Measurements from ENCODE around the gene SIX1.
A peak's percentile ranks its signal among the peaks of the same experiment; 100 is the strongest.

Gene SIX1

GRCh38 chr14:60641742-60642269 lies 7.5 kb downstream of the SIX1 start:
- H4K5ac ChIP-seq (ENCODE audit: low read length), result no peak overlapping the region
- H4K8ac ChIP-seq (ENCODE audit: low read depth, low read length), result no peak overlapping the region
- H2BK15ac ChIP-seq (replicated peaks; ENCODE audit: low read depth), result no peak overlapping the region
- H2AK5ac ChIP-seq (ENCODE audit: low read length), result no peak overlapping the region
- no peak for DNase-seq
- H3K56ac ChIP-seq (ENCODE audit: low read length), result peak overlapping the region; percentile 39
- H3K36me3 ChIP-seq (ENCODE audit: control insufficient read depth, insufficient read depth, low read length), result no peaks in the 10 kb centered on the region
- peaks cover 4% of the 10 kb centered on the region for H3K4me1 ChIP-seq (ENCODE audit: control insufficient read depth, low read depth, low read length)
- no peak overlapping the region for H2BK120ac ChIP-seq (ENCODE audit: low read depth, low read length)
- H3K27me3 ChIP-seq (ENCODE audit: insufficient read depth, low read length, poor library complexity), result peaks cover 46% of the 10 kb centered on the region
- H3K4me2 ChIP-seq (ENCODE audit: low read length), result peak overlapping the region; percentile 5
- H3K18ac ChIP-seq (ENCODE audit: low read length), result no peak overlapping the region
- no peak overlapping the region for H3K4me3 ChIP-seq (ENCODE audit: low read length)
- H3K27ac ChIP-seq (ENCODE audit: low read depth, low read length), result no peak overlapping the region
- H2BK5ac ChIP-seq (ENCODE audit: low read length), result no peak overlapping the region
- H3K79me2 ChIP-seq (ENCODE audit: control insufficient read depth, insufficient read depth, low read length), result no peaks in the 10 kb centered on the region
- no peak overlapping the region for H3K9ac ChIP-seq (ENCODE audit: low read length)
- peak overlapping the region; percentile 11 for H3K23ac ChIP-seq (ENCODE audit: low read length)
- H3K4ac ChIP-seq (ENCODE audit: low read depth, low read length), result no peak overlapping the region
- no peaks in the 10 kb centered on the region for H3K79me1 ChIP-seq (ENCODE audit: low read length)
- WGBS (ENCODE audit: extremely low coverage, insufficient coverage, low lambda C conversion rate), result no CpG with 5 or more reads among the region's 25 CpGs

- Histone ChIP-seq H3K4me3 (ENCODE audit: low read length) (no peak overlapping the region), H3K4me2 (ENCODE audit: low read length) (no peak overlapping the region), H3K79me1 (ENCODE audit: low read length) (no peaks in the 10 kb centered on the region), H4K8ac (ENCODE audit: low read depth, low read length) (no peak overlapping the region), H2BK15ac (replicated peaks; ENCODE audit: low read depth) (no peak overlapping the region), H3K56ac (ENCODE audit: low read length) (no peak overlapping the region), H2BK120ac (ENCODE audit: low read depth, low read length) (no peak overlapping the region), H3K23ac (ENCODE audit: low read length) (peak overlapping the region; percentile 11), H2BK5ac (ENCODE audit: low read length) (no peak overlapping the region), H3K79me2 (ENCODE audit: control insufficient read depth, insufficient read depth, low read length) (no peaks in the 10 kb centered on the region), H3K4ac (ENCODE audit: low read depth, low read length) (no peak overlapping the region), H3K4me1 (ENCODE audit: control insufficient read depth, low read depth, low read length) (peaks cover under 1% of the 10 kb centered on the region), H3K9ac (ENCODE audit: low read length) (no peak overlapping the region), H4K5ac (ENCODE audit: low read length) (no peak overlapping the region), H3K18ac (ENCODE audit: low read length) (no peak overlapping the region), H2AK5ac (ENCODE audit: low read length) (no peak overlapping the region), H3K27ac (ENCODE audit: low read depth, low read length) (no peak overlapping the region), H3K36me3 (ENCODE audit: control insufficient read depth, insufficient read depth, low read length) (no peaks in the 10 kb centered on the region), H3K27me3 (ENCODE audit: insufficient read depth, low read length, poor library complexity) (peaks cover 48% of the 10 kb centered on the region)
- no peak for DNase-seq
- WGBS (ENCODE audit: extremely low coverage, insufficient coverage, low lambda C conversion rate), result no CpG with 5 or more reads among the region's 24 CpGs
Observed at GRCh38 chr14:60640859-60641741, 8.2 kb downstream of the SIX1 start.

DNA sequence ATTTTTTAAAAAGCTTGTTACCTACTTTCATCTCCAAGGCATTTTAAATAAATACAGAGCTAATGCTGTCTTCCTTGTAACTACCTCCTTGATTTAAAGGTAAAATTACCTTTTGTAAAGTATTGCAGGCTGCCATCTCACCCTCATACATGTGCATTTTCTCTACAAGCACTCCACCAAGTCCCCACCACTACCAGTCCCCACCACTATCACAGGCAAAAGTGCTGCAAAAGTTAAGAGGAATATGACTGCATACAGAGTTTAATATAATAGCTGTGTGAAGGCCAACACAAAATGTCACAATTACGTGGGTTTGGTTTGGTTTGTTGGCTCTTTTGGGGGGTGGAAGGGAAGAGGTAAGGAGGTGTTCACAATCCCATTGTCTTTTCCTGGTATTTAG lies 9.6 kb downstream of the SIX1 start:
- H3K18ac ChIP-seq (ENCODE audit: low read length), result no peak overlapping the region
- no CpG with 5 or more reads among the region's 1 CpG for whole genome bisulfite sequencing (ENCODE audit: extremely low coverage, insufficient coverage, low lambda C conversion rate)
- H4K8ac ChIP-seq (ENCODE audit: low read depth, low read length), result no peak overlapping the region
- no peak overlapping the region for H2BK15ac ChIP-seq (replicated peaks; ENCODE audit: low read depth)
- H3K4ac ChIP-seq (ENCODE audit: low read depth, low read length), result no peak overlapping the region
- no peak overlapping the region for H2BK5ac ChIP-seq (ENCODE audit: low read length)
- H3K4me1 ChIP-seq (ENCODE audit: control insufficient read depth, low read depth, low read length), result no peaks in the 10 kb centered on the region
- no peaks in the 10 kb centered on the region for H3K79me2 ChIP-seq (ENCODE audit: control insufficient read depth, insufficient read depth, low read length)
- no peak overlapping the region for H4K5ac ChIP-seq (ENCODE audit: low read length)
- no peaks in the 10 kb centered on the region for H3K36me3 ChIP-seq (ENCODE audit: control insufficient read depth, insufficient read depth, low read length)
- no peak overlapping the region for H2AK5ac ChIP-seq (ENCODE audit: low read length)
- H3K23ac ChIP-seq (ENCODE audit: low read length), result no peak overlapping the region
- DNase-seq, result no peak
- H2BK120ac ChIP-seq (ENCODE audit: low read depth, low read length), result no peak overlapping the region
- peaks cover 47% of the 10 kb centered on the region for H3K27me3 ChIP-seq (ENCODE audit: insufficient read depth, low read length, poor library complexity)
- no peaks in the 10 kb centered on the region for H3K79me1 ChIP-seq (ENCODE audit: low read length)
- H3K27ac ChIP-seq (ENCODE audit: low read depth, low read length), result no peak overlapping the region
- H3K4me2 ChIP-seq (ENCODE audit: low read length), result no peak overlapping the region
- H3K4me3 ChIP-seq (ENCODE audit: low read length), result no peak overlapping the region
- no peak overlapping the region for H3K56ac ChIP-seq (ENCODE audit: low read length)
- no peak overlapping the region for H3K9ac ChIP-seq (ENCODE audit: low read length)

DNA sequence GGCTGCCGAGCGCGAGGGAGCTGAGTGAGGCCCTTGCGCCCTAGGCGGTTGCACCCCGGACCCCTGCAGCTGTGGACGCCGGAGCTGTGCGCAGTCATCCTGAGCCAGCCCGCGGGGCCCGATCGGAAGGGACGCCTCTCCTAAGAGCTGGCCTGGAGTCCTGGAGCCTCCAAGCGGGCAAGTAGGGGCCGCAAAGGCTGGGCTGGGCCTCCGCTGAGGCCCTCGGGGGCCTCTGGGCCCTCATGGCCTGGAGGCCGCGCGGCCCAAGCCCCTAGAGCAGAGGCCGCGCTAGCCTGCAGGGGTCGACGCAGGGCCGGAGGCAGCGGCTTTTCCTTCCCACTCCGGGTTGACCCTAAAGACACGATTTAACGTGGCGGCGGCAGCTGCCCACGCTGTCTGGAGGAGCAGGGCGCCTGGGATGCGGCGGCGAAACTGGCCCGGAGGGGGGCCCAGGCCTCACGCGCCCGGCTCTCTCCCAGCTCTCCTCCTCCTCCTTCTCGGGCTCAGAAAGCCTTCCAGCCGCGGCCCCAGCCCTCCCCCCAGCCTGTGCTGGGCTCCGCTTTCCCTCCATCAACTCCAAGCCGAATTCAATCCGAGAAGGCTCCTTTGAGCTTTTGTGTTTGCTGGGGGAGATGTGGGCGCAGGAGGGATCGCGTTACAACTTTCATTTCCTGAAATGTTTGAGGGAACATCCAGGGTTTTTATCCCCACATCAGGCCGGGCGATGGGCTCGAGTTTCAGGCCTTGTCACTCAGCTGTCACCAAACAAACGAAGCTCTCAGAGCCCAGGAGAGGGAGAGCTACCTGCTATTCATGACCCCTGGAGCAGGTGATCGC lies 11.6 kb downstream of the SIX1 start:
- WGBS (ENCODE audit: extremely low coverage, insufficient coverage, low lambda C conversion rate), result no CpG with 5 or more reads among the region's 55 CpGs
- peak; percentile 65 for DNase-seq
- Histone ChIP-seq H4K5ac (ENCODE audit: low read length) (no peak overlapping the region), H2BK120ac (ENCODE audit: low read depth, low read length) (no peak overlapping the region), H3K4me2 (ENCODE audit: low read length) (peak overlapping the region; percentile 53), H2AK5ac (ENCODE audit: low read length) (no peak overlapping the region), H3K36me3 (ENCODE audit: control insufficient read depth, insufficient read depth, low read length) (no peaks in the 10 kb centered on the region), H3K27me3 (ENCODE audit: insufficient read depth, low read length, poor library complexity) (peaks cover 35% of the 10 kb centered on the region), H3K9ac (ENCODE audit: low read length) (peak overlapping the region; percentile 58), H3K23ac (ENCODE audit: low read length) (no peak overlapping the region), H2BK15ac (replicated peaks; ENCODE audit: low read depth) (no peak overlapping the region), H4K8ac (ENCODE audit: low read depth, low read length) (no peak overlapping the region), H3K56ac (ENCODE audit: low read length) (peak overlapping the region; percentile 78), H3K27ac (ENCODE audit: low read depth, low read length) (no peak overlapping the region), H3K4ac (ENCODE audit: low read depth, low read length) (no peak overlapping the region), H3K4me1 (ENCODE audit: control insufficient read depth, low read depth, low read length) (no peaks in the 10 kb centered on the region), H3K18ac (ENCODE audit: low read length) (no peak overlapping the region), H3K79me2 (ENCODE audit: control insufficient read depth, insufficient read depth, low read length) (no peaks in the 10 kb centered on the region), H3K79me1 (ENCODE audit: low read length) (no peaks in the 10 kb centered on the region), H2BK5ac (ENCODE audit: low read length) (no peak overlapping the region), H3K4me3 (ENCODE audit: low read length) (no peak overlapping the region)

DNA sequence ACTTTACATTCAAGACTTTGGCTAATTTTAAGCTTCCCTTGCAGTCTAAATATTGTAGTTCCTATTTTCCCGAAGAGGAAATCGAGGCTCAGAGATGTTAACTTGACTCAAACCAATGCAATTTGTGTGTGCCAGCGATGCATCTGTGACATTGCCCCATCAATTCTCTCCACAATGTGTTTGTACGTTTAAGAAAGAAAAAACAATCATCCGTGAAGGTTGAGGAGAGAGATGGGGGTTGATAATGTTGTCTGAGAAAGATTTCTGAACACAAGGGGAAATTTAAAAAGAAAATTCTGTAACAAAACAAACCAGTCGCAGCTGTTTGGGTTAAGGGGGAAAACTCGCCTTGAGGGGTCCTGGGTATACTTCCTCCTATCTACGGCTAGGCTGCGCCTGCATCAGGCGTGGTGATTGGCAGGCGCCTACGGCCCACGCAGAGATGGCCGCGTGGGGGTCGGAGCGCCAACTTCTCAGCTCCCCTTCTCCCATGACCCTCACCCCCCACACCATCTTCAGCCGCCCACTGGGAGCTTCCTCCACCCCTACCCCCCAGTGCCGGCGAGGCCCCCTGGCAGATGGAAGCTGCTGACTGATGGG lies 12.3 kb downstream of the SIX1 start:
- H4K5ac ChIP-seq (ENCODE audit: low read length), result no peak overlapping the region
- no peak overlapping the region for H3K4ac ChIP-seq (ENCODE audit: low read depth, low read length)
- no peak overlapping the region for H3K4me3 ChIP-seq (ENCODE audit: low read length)
- H3K27me3 ChIP-seq (ENCODE audit: insufficient read depth, low read length, poor library complexity), result peaks cover 29% of the 10 kb centered on the region
- H2BK15ac ChIP-seq (replicated peaks; ENCODE audit: low read depth), result no peak overlapping the region
- no peaks in the 10 kb centered on the region for H3K4me1 ChIP-seq (ENCODE audit: control insufficient read depth, low read depth, low read length)
- no peaks in the 10 kb centered on the region for H3K79me2 ChIP-seq (ENCODE audit: control insufficient read depth, insufficient read depth, low read length)
- no peak overlapping the region for H3K18ac ChIP-seq (ENCODE audit: low read length)
- H4K8ac ChIP-seq (ENCODE audit: low read depth, low read length), result no peak overlapping the region
- peak overlapping the region; percentile 53 for H3K4me2 ChIP-seq (ENCODE audit: low read length)
- no peak for DNase-seq
- no peaks in the 10 kb centered on the region for H3K36me3 ChIP-seq (ENCODE audit: control insufficient read depth, insufficient read depth, low read length)
- peak overlapping the region; percentile 58 for H3K9ac ChIP-seq (ENCODE audit: low read length)
- H3K79me1 ChIP-seq (ENCODE audit: low read length), result no peaks in the 10 kb centered on the region
- H2BK120ac ChIP-seq (ENCODE audit: low read depth, low read length), result no peak overlapping the region
- H2AK5ac ChIP-seq (ENCODE audit: low read length), result no peak overlapping the region
- WGBS (ENCODE audit: extremely low coverage, insufficient coverage, low lambda C conversion rate), result no CpG with 5 or more reads among the region's 20 CpGs
- peak overlapping the region; percentile 78 for H3K56ac ChIP-seq (ENCODE audit: low read length)
- no peak overlapping the region for H3K27ac ChIP-seq (ENCODE audit: low read depth, low read length)
- H2BK5ac ChIP-seq (ENCODE audit: low read length), result no peak overlapping the region
- no peak overlapping the region for H3K23ac ChIP-seq (ENCODE audit: low read length)
